Endothelial cell of umbilical vein (primary cell): ENCODE data around the gene CBFA2T3. TPM values are rescaled to one million over a fixed set of nuclear protein-coding genes. Genes with fewer than 3 reads are reported as not detected.

Source experiments
- BruUV-seq: library from RNA; stranded (reverse); fragments of 400-500 nt; replicated peaks from 2 replicates; lab custom pipeline; 2021; lab: Mats Ljungman, UMichigan
- CTCF ChIA-PET: fragments of 300-600, 350-600 bp; sonication (Branson Sonifier 250); formaldehyde crosslinking; loops from one replicate; lab custom pipeline; 2021; ENCODE audit warnings: antibody characterized with exemption, inconsistent platforms; lab: Charles Lee
- POLR2A ChIA-PET: fragments of 300-600, 350-600 bp; sonication (Branson Sonifier 250); formaldehyde crosslinking; loops from one replicate; lab custom pipeline; 2021; ENCODE audit warnings: antibody characterized with exemption, inconsistent platforms; lab: Charles Lee
- DNase-seq: peaks from one replicate; pipeline ENCODE4 v3.0.0-alpha.2; 2011; ENCODE audit warnings: low read depth, low spot score
- FAIRE-seq: peaks from 2 replicates; lab custom pipeline; 2011; peaks lifted over from hg19 to GRCh38; lab: Jason Lieb, UNC
- H2AFZ ChIP-seq: 2 replicates; pipeline ENCODE4 v1.6.0; 2012; ENCODE audit warnings: low read depth, low read length, control low read depth, inconsistent platforms
- H3K27ac ChIP-seq: 2 replicates; pipeline ENCODE4 v1.5.1; 2011; ENCODE audit warnings: low read depth, mild to moderate bottlenecking, control low read depth, low read length, moderate library complexity; ENCODE audit not compliant: insufficient read depth
- H3K27me3 ChIP-seq, 2 experiments: 2 replicates each; pipeline versions ENCODE4 v1.6.0 to v1.6.1; 2011; ENCODE audit warnings: low read length in 2 of 2, mixed read lengths in 1 of 2; ENCODE audit not compliant: control insufficient read depth in 2 of 2, insufficient read depth in 2 of 2
- H3K36me3 ChIP-seq, 2 experiments: 2 replicates in 1 of 2; 3 replicates in 1 of 2; pipeline ENCODE4 v1.5.1; 2011; ENCODE audit warnings: low read length in 2 of 2, mild to moderate bottlenecking in 1 of 2, moderate library complexity in 1 of 2; ENCODE audit not compliant: control insufficient read depth in 2 of 2, insufficient read depth in 2 of 2; ENCODE audit errors: extremely low read depth in 1 of 2
- H3K4me1 ChIP-seq: 3 replicates; pipeline ENCODE4 v1.5.1; 2011; ENCODE audit warnings: mild to moderate bottlenecking, low read length; ENCODE audit not compliant: control insufficient read depth, insufficient read depth; ENCODE audit errors: extremely low read depth
- H3K4me2 ChIP-seq: 2 replicates; pipeline ENCODE4 v1.6.1; 2011; ENCODE audit warnings: low read length, control low read depth, mixed read lengths; ENCODE audit not compliant: insufficient read depth
- H3K4me3 ChIP-seq, 3 experiments: fragments of 200-600 bp in 1 of 3; sonication (generic), shearing (Covaris generic) in 1 of 3; replicated peaks in 1 of 3; 2 replicates each; pipeline ENCODE4 v1.5.1; 2011 to 2016; ENCODE audit warnings: control low read depth in 3 of 3, low read length in 3 of 3, mild to moderate bottlenecking in 2 of 3, inconsistent platforms in 1 of 3, low read depth in 1 of 3, moderate library complexity in 1 of 3; ENCODE audit not compliant: insufficient read depth in 1 of 3
- H3K79me2 ChIP-seq: 2 replicates; pipeline ENCODE4 v1.6.0; 2012; ENCODE audit warnings: low read length, inconsistent platforms; ENCODE audit not compliant: control insufficient read depth, insufficient read depth
- H3K9ac ChIP-seq: replicated peaks from 2 replicates; pipeline ENCODE3; 2011; ENCODE audit warnings: low read length, control low read depth; ENCODE audit not compliant: insufficient read depth; ENCODE audit errors: extremely low read depth
- H3K9me1 ChIP-seq: replicated peaks from 3 replicates; pipeline ENCODE4 v1.6.0; 2011; ENCODE audit warnings: mild to moderate bottlenecking, low read length; ENCODE audit not compliant: control insufficient read depth, insufficient read depth; ENCODE audit errors: extremely low read depth
- H3K9me3 ChIP-seq: replicated peaks from 2 replicates; pipeline ENCODE4 v1.5.1; 2012; ENCODE audit warnings: low read length, inconsistent platforms; ENCODE audit not compliant: control insufficient read depth, insufficient read depth
- H4K20me1 ChIP-seq: replicated peaks from 2 replicates; pipeline ENCODE3; 2011; ENCODE audit warnings: mild to moderate bottlenecking, low read length; ENCODE audit not compliant: control insufficient read depth, insufficient read depth; ENCODE audit errors: extremely low read depth
- EZH2 ChIP-seq: IDR thresholded peaks from 2 replicates; pipeline ENCODE4 v1.6.1; 2012; ENCODE audit warnings: borderline replicate concordance, low read depth, mild to moderate bottlenecking, moderate library complexity, low read length, inconsistent platforms; ENCODE audit not compliant: severe bottlenecking
- FOS ChIP-seq: IDR thresholded peaks from 2 replicates; pipeline ENCODE4 v1.6.1; 2011; ENCODE audit warnings: mild to moderate bottlenecking, low read length, moderate library complexity, borderline replicate concordance; ENCODE audit not compliant: insufficient read depth
- GATA2 ChIP-seq: IDR thresholded peaks from 2 replicates; pipeline ENCODE4 v1.7.0; 2011; ENCODE audit warnings: low read depth, mild to moderate bottlenecking, moderate library complexity, mixed read lengths, low read length; ENCODE audit not compliant: insufficient read length, insufficient read depth
- JUN ChIP-seq: IDR thresholded peaks from 2 replicates; pipeline ENCODE4 v1.6.1; 2011; ENCODE audit warnings: borderline replicate concordance, low read depth; ENCODE audit not compliant: insufficient read length, insufficient read depth
- MYC ChIP-seq: IDR thresholded peaks from one replicate; pipeline ENCODE4 v1.6.1; 2011; ENCODE audit warnings: mild to moderate bottlenecking, low read depth, low read length
- POLR2A ChIP-seq: IDR thresholded peaks from 2 replicates; pipeline ENCODE4 v1.6.1; 2012; ENCODE audit warnings: low read depth, mild to moderate bottlenecking, control low read depth, low read length
- POLR2AphosphoS5 ChIP-seq: IDR thresholded peaks from 2 replicates; pipeline ENCODE4 v1.6.1; 2012; ENCODE audit warnings: low read depth, mild to moderate bottlenecking, control low read depth, low read length, moderate library complexity; ENCODE audit not compliant: insufficient read depth
- dilution Hi-C: fragments of 300-500 bp; cut with MboI; formaldehyde crosslinking; loops from one replicate; pipeline ENCODE4 v1.15.0; 2019; ENCODE audit warnings: low sequenced_read_pairs; ENCODE audit not compliant: extremely low pct_ligation_motif_present
- intact Hi-C: fragments of 100-400 bp; cut with micrococcal nuclease; formaldehyde crosslinking; loops from one replicate; pipeline ENCODE4 v1.10.0; 2022
- polyA plus RNA-seq, 4 experiments: library from polyadenylated mRNA; depleted of rRNA in 3 of 4; stranded (reverse) in 3 of 4; unstranded in 1 of 4; fragments of >200 nt; gene quantifications; 2 replicates each; pipeline versions ENCODE4 v1.2.1 to v1.2.3, GENCODE V29; 2011 to 2012; ENCODE audit warnings: missing spikeins in 1 of 4
- total RNA-seq: library from RNA; stranded (reverse); gene quantifications from 2 replicates; pipeline ENCODE4 v1.2.3, GENCODE V29; 2021
- TF ChIP-seq, protein P1 (sequence below): IDR thresholded peaks from 2 replicates; pipeline ENCODE4 v1.6.1; 2011; ENCODE audit not compliant: insufficient read depth, insufficient read length
- TF ChIP-seq, protein P2 (sequence below), 2 donors: IDR thresholded peaks; 1 replicate in 1 of 2; 2 replicates in 1 of 2; pipeline ENCODE4 v1.5.1; 2011; ENCODE audit warnings: low read length in 2 of 2, mild to moderate bottlenecking in 2 of 2, moderate library complexity in 2 of 2, control low read depth in 1 of 2, inconsistent platforms in 1 of 2, low read depth in 1 of 2; ENCODE audit not compliant: insufficient read depth in 1 of 2; ENCODE audit errors: extremely low read depth in 1 of 2

The CBFA2T3 gene
- total and polyA plus RNA-seq, 2 donors (not counting 3 experiments of a cell fraction or from before 2014, with no cell fraction given) = not detected

DNA sequence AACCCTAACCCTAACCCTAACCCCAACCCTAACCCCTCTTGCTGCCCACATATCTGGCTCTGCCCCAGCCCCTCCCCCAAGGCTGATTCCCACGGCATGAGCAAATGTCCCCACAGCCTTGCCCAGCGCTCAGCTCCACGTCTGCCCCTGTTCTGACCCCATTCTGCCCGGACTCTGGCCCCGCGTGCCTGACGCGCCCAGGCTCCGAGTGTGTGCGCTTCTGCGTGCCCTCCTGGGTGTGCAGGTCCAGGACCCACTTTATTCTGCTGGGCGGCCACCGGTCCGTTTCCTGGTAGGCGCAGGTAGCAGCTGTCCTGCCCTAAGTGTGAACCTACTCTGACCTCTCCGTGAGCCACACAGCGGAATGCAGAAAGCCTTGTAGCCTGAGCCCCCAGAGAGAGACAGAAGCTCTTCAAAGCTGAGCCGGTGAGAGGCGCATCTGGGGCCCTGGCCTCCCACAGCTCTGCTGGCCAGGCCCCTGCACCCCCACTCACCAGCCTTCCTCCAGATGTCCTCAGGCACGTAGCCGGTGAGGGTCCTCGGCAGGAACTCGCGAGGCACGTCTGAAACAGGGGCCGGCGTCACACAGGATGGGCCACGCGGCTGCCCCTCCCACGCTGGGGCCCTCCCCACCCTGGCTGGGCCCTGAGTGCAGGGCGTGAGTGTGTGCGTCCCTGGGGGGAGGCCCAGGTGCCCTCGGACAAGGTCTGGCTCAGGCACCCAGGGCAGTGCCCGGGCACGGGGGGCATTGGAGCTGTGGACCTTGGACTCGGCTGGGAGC lies 96.6 kb downstream of the CBFA2T3 start:
- FAIRE-seq (no peak), DNase-seq (no peak)
- dilution Hi-C loops = no loop called here
- CTCF ChIA-PET = no interaction called here
- Histone ChIP-seq H3K4me1 (no peaks in the 10 kb centered on the region), H4K20me1 (no peaks in the 10 kb centered on the region), H3K9ac (no peak overlapping the region), H3K4me3 (no peak overlapping the region), H3K79me2 (no peaks in the 10 kb centered on the region), H2AFZ (no peak overlapping the region), H3K4me2 (no peak overlapping the region), H3K36me3 (no peaks in the 10 kb centered on the region), H3K9me1 (no peaks in the 10 kb centered on the region), H3K27me3 (no peaks in the 10 kb centered on the region), H3K27ac (no peak overlapping the region), H3K9me3 (no peaks in the 10 kb centered on the region)
- intact Hi-C loops = no loop called here
- POLR2A ChIA-PET = no interaction called here
- BruUV-seq = no TSS peak
- TF ChIP-seq, protein P1, sequence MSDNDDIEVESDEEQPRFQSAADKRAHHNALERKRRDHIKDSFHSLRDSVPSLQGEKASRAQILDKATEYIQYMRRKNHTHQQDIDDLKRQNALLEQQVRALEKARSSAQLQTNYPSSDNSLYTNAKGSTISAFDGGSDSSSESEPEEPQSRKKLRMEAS = no peak
- TF ChIP-seq MYC (no peak), GATA2 (no peak), JUN (no peak), FOS (no peak), POLR2AphosphoS5 (no peak), POLR2A (no peak), EZH2 (no peak)
- TF ChIP-seq, protein P2, sequence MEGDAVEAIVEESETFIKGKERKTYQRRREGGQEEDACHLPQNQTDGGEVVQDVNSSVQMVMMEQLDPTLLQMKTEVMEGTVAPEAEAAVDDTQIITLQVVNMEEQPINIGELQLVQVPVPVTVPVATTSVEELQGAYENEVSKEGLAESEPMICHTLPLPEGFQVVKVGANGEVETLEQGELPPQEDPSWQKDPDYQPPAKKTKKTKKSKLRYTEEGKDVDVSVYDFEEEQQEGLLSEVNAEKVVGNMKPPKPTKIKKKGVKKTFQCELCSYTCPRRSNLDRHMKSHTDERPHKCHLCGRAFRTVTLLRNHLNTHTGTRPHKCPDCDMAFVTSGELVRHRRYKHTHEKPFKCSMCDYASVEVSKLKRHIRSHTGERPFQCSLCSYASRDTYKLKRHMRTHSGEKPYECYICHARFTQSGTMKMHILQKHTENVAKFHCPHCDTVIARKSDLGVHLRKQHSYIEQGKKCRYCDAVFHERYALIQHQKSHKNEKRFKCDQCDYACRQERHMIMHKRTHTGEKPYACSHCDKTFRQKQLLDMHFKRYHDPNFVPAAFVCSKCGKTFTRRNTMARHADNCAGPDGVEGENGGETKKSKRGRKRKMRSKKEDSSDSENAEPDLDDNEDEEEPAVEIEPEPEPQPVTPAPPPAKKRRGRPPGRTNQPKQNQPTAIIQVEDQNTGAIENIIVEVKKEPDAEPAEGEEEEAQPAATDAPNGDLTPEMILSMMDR (IDR thresholded peaks at IDR 0.05; ENCODE audit: extremely low read depth in 1 of 2, insufficient read depth in 1 of 2, low read depth in 1 of 2, low read length in 2 of 2) = no peak
